GM19468 (cell line): ENCODE results near the gene PTCD3.

Experiments used
- ATAC-seq: cut with Tn5 transposase; IDR thresholded peaks from one replicate; pipeline ENCODE4 v1.9.1; 2021; ENCODE audit warnings: mild to moderate bottlenecking, moderate library complexity, moderate number of reproducible peaks; ENCODE audit not compliant: unreplicated experiment; ENCODE audit errors: extremely low read depth

The PTCD3 gene

DNA sequence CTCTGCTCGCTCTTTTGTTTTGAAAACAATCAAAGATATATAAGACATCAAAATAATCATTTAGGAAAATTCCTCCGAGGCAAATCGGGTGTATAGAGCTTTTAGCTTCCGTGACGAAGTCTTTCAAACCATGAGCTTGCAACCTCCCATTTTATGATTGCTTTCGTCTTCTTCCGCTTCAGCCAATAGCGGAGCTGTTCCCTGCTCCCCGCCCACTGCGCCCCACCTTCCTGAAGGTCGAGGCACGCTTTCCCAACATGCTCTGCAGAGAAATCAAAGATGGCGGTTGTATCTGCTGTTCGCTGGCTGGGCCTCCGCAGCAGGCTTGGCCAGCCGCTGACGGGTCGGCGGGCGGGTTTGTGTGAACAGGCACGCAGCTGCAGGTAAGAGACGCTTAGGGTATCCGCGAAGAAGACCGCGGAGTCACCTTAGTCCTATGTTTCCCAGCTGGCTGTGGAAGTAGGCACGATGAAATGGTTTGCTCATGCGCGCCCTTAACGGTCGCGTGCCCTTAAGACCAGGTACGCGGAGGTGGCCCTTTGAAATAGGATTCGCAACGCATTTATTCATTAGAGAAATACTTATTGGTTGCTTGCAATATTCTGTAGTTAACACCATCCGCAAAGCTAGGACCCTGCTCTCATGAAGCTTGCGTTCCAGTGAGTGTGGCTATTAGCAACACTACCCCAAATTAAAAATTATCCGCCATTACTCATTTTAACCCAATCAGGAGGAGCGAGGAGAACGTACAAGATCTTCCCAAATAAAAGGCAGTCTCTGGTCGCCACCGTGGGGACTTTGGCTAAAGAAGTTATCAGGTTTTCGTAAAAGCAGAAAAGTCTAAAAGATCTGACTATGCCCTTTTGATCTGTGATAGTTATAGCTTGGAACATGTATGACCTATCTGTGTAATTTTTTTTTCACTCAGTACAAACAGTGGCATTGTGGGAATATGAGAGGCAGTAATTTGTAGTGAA, at the start of gene PTCD3:
Gene PTCD3 (plus strand): TSS at position 267 of the 977 bp plus-strand sequence. CDS start 13 bp downstream, at position 280.
- peak; percentile 75 for ATAC-seq

DNA sequence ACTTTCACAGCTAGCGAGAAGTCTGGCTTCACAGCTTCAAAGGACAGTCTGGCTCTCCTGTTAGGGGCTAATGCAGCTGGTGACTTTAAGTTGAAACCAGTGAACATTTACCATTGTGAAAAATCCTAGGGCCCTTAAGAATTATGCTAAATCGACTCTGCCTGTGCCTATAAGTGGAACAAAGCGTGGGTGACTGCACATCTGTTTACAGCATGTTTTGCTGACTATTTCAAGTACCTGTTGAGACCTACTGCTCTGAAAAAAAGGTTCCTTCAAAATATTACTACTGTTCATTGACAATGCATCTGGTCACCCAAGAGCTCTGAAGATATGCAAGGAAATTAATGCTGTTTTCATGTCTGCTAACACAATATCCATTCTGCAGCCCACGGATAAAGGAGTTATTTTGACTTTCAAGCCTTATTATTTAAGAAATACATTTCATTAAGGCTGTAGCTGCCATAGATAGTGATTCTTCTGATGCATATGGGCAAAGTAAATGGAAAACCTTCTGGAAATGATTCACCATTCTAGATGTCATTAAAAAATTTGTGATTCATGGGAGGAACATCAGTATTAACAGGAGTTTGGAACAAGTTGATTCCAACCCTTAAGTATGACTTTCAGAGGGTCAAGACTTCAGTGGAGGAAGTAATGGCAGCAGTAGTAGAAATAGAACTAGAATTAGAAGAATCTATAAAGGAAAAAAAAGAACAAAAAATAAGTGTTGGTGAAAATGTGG, 49.3 kb upstream of the PTCD3 start:
- ATAC-seq = no peak

DNA sequence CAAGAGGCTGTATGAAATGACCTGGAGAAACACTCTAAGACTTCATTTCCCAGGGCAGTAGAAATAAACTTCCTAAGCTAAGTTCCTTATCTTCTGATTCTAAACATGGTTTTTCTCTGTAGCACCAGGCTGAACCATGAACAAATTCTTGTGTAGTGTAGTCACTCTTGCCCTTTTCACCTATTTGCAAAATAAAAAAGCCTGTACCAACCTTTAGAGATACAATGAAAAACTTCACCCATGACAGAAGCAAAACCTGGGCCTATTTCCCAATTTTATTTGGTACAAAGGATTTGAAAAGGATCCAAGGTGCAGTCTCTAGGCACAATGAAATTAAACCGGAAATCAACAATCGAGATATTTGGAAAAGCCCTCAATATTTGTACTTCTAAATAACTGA, 44.0 kb upstream of the PTCD3 start:
- ATAC-seq = no peak

DNA sequence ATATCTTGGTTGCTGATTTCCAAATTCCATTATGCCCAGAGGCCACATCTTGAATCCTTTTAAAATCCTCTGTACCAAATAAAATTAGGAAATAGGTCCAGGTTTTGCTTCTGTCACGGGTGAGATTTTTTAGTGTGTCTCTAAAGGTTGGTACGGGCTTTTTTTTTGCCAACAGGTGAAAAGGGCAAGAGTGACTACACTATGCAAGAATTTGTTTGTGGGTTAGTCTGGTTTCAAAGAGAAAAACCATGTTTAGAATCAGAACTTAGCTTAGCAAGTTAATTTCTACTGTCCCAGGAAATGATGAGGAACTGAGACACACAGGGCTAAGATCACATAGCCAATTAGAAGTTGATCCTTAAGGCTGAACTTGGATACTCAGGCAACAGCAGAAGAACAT, 42.0 kb upstream of the PTCD3 start:
- ATAC-seq = no peak

DNA sequence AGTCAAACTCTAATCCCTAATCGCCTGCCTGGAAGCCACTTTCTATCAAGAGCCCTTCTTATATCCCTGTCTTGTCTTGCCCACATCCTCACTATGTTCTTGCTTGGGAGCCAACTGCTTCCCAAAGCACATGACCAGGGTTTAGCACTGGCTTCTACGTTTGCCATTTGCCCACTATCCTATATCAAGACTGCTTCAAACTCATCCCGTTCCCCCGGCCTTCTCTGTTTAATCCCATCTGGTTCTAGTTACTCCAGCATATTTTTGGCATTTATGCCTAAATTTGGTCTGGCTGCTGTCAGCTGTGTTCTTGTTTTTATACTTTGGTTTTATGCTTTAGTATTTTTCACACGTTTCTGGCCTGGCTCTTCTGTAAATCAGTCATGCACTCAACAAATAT, 40.5 kb upstream of the PTCD3 start:
- ATAC-seq = no peak

DNA sequence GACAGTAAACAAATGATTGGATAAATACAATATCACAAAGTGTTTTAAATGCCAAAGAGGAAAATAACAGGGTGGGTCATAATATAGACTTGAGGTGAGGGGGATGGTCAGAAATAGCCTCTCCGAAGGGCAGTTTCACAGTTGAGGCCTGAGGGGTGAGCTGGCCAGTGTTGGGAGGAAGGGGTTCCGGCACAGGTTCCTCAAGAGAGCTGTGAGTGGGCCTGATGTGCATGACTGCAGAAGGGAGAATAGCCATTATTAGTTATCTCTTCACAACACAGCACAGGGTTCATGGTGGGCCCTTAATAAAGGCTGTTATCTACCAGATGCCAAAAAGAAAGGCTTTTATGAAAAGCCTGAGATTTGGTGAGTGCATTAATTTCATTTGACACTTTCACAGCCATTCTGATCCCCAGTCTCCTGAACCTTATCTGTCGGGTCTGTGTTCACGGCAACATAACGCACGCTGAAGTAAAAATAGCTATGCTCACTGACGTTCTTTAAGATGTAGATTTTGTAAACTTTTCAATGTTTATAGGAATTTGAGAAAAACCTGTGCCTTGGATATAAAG, 39.9 kb upstream of the PTCD3 start:
- ATAC-seq = no peak

DNA sequence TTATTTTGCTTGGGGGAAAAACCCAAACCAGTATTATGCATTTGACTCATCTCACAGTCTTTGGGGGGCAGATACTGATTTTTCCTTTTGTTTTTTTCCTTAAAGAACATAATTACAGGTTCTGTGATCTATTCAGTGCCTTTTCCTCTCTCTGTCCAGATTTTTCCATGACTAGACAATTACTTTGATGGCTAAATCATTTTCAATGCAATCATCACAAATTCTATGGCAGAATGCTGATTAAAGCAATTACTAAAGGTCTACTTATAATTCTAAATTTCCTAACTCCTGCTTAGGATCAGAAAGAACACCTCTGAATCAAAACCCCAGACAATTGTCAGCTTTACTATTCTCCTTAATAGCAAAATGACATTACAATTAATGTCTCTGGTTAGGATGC, 39.1 kb upstream of the PTCD3 start:
- no peak for ATAC-seq

DNA sequence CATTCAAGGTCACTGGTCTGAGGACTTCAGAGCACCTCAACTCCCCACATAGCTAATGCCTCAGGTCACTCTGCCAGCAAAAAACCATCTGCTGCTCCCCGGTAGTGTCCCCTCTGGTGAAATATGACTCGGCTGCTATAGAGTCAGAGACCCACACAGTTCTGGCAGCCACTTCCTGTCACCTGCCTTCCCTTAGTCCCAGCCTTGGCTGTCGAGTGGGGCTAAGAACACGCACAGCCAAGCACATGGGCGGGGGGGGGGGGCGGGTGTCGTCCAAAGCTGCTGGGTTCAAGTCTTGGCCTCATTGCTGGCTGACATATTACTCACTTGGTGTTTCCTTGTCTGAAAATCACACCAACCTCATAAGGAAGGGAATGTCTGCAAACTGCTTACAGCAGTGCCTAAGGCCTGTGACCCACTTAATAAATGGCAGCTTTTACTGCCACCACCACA, 37.9 kb upstream of the PTCD3 start:
- ATAC-seq = no peak

DNA sequence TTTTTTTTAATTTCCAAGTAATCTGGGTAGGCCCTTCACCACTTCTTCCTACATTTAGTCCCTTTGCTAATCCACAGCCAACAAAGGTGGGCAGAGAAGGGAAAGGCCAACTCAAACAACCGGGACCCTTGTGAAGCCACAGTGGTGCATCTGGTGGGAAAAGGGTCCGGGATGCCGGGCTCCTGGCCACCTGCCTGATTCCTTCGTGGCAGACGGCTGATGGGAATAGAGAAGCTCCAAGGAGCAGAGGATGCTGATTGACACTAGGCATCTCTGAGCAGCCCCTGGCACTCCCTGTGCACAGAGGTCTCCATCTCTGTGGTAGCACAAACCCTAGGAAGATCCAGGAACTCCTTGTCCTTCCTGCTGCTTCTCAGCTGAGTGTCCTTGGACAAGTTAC, 37.4 kb upstream of the PTCD3 start:
- no peak for ATAC-seq

DNA sequence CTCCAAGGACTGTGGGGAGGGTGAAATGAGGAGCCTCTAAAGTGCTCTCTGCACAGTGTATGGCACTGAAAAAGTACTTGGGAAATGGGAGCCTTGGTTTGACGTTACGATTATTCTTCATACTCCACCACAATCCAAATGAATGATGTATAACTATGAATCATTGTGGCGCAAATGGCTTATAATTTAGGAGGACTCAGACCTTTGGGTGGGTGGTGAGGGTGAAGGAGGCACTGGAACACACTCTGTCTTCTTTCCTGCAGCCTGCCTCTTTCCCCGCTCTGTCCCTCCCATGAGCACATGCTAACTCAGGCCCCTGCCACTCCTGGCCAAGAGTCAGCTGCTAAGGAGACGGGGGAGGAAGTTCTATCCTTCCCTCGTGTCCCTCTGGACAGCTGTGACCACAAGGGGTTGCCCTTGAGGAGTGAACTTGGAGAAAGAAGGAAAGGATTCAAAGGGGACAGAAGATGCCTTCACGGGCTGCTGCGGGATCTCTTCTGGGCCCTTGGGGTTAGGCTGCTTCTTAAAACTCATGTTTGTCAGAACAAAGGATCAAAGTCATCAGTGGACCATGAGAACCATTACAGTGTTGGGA, 36.8 kb upstream of the PTCD3 start:
- no peak for ATAC-seq

DNA sequence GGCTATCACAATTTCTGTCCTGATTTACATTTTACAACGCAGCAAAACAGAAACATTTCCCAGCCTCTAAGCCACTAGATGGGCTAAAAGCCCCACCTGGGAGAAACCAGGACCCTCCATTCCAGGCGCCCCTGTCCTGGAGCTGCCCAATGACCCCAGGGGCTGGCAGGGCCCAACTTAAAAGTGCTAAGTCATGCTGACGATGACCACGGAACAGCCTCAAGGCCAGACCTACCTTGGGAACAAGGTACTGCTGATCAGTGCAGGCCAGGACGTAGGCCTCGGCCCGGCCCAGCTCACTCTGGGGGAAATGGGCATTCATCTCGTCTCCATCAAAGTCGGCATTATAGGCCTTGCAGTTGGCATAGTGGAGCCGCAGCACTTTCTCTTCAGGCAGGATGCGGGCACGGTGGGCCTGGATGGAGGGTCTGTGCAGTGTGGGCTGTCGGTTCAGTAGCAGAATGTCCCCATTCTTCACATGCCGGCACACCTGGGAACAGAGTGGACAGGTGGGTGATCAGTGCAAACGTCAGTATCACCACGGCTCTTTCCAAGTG, 36.2 kb upstream of the PTCD3 start:
- ATAC-seq = no peak

DNA sequence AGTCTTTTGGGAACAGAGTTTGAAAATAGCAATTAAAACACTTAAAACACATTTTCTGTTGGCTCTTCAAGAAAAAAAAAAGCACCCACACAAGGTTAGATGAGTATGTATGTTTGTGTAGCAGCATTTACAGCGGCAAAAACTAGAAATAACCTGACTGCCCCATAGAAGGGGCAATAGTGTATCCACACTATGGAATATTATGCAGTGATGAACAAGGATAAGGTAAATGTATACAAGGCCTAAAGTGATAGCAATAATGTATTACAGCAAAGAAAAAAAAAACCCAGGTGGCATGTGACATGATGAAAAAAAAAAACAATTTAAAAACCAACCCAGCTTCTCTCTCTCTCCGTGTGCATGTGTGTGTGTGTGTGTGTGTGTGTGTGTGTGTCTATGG, 35.2 kb upstream of the PTCD3 start:
- no peak for ATAC-seq

DNA sequence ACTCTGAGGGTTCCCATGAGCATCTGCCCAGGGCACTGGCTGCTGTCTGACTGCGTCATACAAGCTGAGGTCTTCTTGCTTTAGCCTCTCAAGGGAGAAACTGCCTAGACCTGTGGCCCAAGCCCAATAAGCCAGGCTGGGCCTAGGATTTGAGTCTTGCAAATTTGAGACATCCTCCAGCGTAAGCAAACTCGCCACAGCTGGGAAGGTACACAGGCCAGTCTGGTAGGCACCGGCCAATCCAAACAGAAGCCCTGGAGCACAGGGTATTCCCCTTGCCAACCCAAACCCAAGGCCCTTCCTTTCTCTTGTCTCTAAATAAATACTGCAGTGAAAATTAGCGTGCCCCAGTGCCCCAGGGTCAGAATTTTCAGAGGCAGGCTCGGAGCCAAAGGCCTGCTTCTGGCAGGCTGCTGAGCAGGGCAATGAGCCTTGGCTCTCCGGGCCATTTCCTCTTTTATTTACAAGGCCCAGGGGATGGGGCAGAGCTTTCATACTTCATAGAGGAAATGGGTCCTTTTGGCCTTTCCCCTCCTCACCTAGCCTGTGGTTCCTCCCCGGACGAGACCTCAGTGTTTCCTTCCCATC, 33.7 kb upstream of the PTCD3 start:
- no peak for ATAC-seq

DNA sequence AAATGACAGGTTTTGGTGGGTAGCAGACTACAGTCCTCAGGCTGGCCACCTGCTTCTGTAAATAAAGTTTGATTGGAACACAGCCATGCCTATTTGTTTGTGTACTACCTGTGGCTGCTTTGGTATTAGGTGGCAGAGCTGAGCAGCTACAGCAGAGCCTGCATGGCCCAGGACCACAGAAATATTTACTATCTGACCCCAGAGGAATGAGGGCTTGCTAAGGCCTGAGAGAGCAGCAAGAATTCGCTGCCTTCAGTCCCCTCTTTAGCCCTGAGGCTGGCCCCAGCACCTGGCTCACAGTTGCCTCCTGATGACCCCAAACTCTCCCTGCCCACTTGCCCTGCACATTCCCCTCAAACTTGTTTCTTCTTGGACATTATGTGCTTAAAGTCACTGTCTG, 32.8 kb upstream of the PTCD3 start:
- ATAC-seq = no peak

DNA sequence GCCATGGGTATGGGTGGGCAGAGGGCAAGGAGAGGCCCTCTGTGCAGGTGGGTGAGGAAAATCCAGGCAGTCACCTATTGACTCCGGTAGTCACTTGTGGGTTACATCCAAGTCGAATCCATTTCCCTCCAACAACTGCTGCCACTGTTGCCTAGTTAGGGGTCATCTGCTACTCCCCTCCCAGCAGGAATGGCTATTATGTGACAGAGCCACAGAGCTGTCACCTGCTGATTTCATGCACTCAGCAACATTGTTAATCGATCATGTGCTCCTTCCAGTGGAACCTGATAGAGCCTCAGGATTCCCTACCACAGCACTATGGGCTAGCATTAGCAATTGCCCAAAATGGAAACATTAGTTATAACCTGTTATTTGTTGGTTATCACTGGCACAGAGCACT, 31.8 kb upstream of the PTCD3 start:
- ATAC-seq = no peak

DNA sequence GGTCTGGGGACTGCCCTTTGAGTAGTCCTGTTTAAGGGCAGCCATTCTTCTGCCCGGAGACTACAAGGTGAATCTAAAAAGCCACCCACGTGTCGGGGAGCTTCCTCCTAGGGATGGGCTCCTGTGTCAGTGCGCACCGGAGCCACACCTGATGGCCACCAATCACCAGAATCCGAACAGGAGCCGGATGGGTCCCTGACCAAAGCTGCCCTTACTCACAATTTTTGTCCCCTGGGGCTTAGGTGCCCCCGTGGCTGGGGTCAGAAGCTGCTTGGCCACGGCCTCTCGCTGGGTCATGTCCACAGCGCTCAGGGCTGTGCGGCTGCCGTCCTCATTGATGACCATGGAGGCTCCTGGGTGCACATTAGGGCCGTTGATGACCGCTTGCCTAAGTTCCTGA, 31.2 kb upstream of the PTCD3 start:
- no peak for ATAC-seq

DNA sequence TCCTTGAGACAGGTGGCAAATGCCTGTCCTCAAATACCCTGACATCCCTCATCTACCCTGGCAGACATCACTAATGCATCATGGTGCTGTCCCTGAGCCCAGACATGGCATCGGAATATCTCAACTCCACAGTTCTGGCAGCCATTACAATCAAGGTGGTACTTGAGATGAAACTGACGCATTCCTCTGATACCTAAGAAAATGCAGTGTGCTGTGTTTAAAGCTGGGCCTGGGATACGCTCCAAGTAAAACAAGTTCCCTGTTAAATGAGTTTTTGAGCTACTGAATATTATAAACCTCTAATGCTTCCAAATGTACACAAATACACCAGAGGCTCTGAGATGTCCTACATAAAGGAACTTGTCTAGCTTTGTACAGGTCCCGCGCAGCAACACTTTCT, 30.1 kb upstream of the PTCD3 start:
- ATAC-seq = no peak

DNA sequence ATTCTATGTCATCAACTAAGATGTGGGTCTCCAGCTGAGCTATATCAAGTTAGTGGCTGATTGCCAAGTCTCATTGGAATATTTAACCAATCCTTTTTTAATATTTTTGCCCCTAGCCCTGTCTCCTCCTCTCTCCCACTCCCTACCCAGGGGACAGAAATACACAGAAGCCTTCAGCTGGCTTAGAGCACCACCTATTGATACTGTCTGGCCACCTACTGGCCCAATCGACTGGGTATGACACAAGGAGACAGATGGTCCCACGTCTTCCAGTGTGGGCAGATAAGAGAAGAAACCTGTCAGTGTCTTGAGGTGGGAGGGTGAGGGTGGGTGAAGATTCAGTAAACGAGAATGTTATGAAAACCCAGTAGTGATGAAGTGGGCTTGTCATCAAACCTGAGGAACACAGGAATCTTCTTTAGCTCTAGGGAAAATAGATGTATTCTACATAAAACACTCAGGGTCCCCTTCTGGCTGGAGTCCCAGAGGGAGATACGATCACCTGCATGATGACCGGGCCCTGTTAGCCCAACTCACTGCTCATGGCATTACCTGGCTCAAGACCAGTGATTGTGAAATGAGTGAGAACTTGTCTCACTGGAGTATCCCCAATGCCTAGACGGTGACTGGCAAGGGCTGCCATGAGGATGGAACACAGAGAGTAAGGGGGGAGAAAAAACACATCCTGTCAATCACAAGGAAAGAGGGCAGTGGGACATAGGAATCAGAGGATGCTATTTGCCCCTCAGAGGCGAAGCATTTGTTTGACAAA, 27.1 kb upstream of the PTCD3 start:
- no peak for ATAC-seq
